H9 (cell line): ENCODE measurements around the gene SLC7A4. TPM values are rescaled to one million over a fixed set of nuclear protein-coding genes. Genes with fewer than 3 reads are reported as not detected.
A peak's percentile ranks its signal among the peaks of the same experiment; 100 is the strongest.

Experiments
- DNase-seq: peaks from one replicate; pipeline ENCODE4 v3.0.0-alpha.2; 2017
- H2AFZ ChIP-seq: one replicate; pipeline ENCODE4 v1.6.1; 2013; ENCODE audit warnings: mild to moderate bottlenecking, low read length, control low read depth, moderate library complexity
- H2AK5ac ChIP-seq: 2 replicates; pipeline ENCODE4 v1.6.1; 2013; ENCODE audit warnings: low read length, control low read depth, mixed read lengths; ENCODE audit not compliant: insufficient read length
- H2BK120ac ChIP-seq: one replicate; pipeline ENCODE4 v1.6.1; 2013; ENCODE audit warnings: low read depth, mild to moderate bottlenecking, low read length, control low read depth, inconsistent platforms; ENCODE audit not compliant: poor library complexity, severe bottlenecking
- H2BK12ac ChIP-seq: 2 replicates; pipeline ENCODE4 v1.6.1; 2013; ENCODE audit warnings: low read length, control low read depth, mixed read lengths, low read depth; ENCODE audit not compliant: insufficient read length
- H2BK15ac ChIP-seq: 2 replicates; pipeline ENCODE4 v1.6.1; 2013; ENCODE audit warnings: low read depth, low read length, control low read depth
- H2BK20ac ChIP-seq: one replicate; pipeline ENCODE4 v1.6.1; 2013; ENCODE audit warnings: low read depth, mild to moderate bottlenecking, low read length, control low read depth, inconsistent platforms; ENCODE audit not compliant: poor library complexity, severe bottlenecking
- H2BK5ac ChIP-seq: 2 replicates; pipeline ENCODE4 v1.6.1; 2013; ENCODE audit warnings: low read length, control low read depth, mixed read lengths; ENCODE audit not compliant: insufficient read length
- H3K14ac ChIP-seq: 2 replicates; pipeline ENCODE4 v1.6.1; 2013; ENCODE audit warnings: low read length, control low read depth; ENCODE audit not compliant: insufficient read depth
- H3K18ac ChIP-seq: 2 replicates; pipeline ENCODE4 v1.6.1; 2013; ENCODE audit warnings: low read depth, mild to moderate bottlenecking, mixed read lengths, low read length, control low read depth; ENCODE audit not compliant: insufficient read length
- H3K23ac ChIP-seq: 2 replicates; pipeline ENCODE4 v1.6.1; 2013; ENCODE audit warnings: low read length, control low read depth, mixed read lengths, low read depth; ENCODE audit not compliant: insufficient read length
- H3K23me2 ChIP-seq: 2 replicates; pipeline ENCODE4 v1.6.1; 2013; ENCODE audit warnings: low read depth, mild to moderate bottlenecking, mixed read lengths, low read length, control low read depth; ENCODE audit not compliant: insufficient read length, poor library complexity, severe bottlenecking
- H3K27ac ChIP-seq: 2 replicates; pipeline ENCODE4 v1.5.1; 2013; ENCODE audit warnings: low read length, control low read depth, mixed read lengths, low read depth; ENCODE audit not compliant: insufficient read length
- H3K27me3 ChIP-seq: 2 replicates; pipeline ENCODE4 v1.6.1; 2013; ENCODE audit warnings: low read length, control low read depth, inconsistent platforms; ENCODE audit not compliant: insufficient read depth
- H3K4ac ChIP-seq: 2 replicates; pipeline ENCODE4 v1.6.1; 2013; ENCODE audit warnings: low read depth, mild to moderate bottlenecking, control low read depth, inconsistent platforms, low read length, moderate library complexity
- H3K4me1 ChIP-seq: 2 replicates; pipeline ENCODE4 v1.6.1; 2013; ENCODE audit warnings: low read length, control low read depth, inconsistent platforms; ENCODE audit not compliant: insufficient read depth
- H3K4me2 ChIP-seq: 2 replicates; pipeline ENCODE4 v1.6.1; 2013; ENCODE audit warnings: low read length, control low read depth, mixed read lengths; ENCODE audit not compliant: insufficient read length, insufficient read depth
- H3K56ac ChIP-seq: 2 replicates; pipeline ENCODE4 v1.6.1; 2013; ENCODE audit warnings: low read depth, mild to moderate bottlenecking, mixed read lengths, low read length, control low read depth; ENCODE audit not compliant: insufficient read length
- H3K79me1 ChIP-seq: 2 replicates; pipeline ENCODE4 v1.6.1; 2013; ENCODE audit warnings: low read depth, mild to moderate bottlenecking, moderate library complexity, low read length, control low read depth, inconsistent platforms; ENCODE audit not compliant: insufficient read depth, poor library complexity, severe bottlenecking
- H3K79me2 ChIP-seq: 2 replicates; pipeline ENCODE4 v1.6.1; 2013; ENCODE audit warnings: low read length, control low read depth, inconsistent platforms; ENCODE audit not compliant: insufficient read depth
- H3K9ac ChIP-seq: 2 replicates; pipeline ENCODE4 v1.6.1; 2013; ENCODE audit warnings: low read length, control low read depth, mixed read lengths; ENCODE audit not compliant: insufficient read length; ENCODE audit errors: extremely low read depth
- H3K9me3 ChIP-seq: one replicate; pipeline ENCODE4 v1.6.1; 2013; ENCODE audit warnings: low read depth, low read length, inconsistent platforms; ENCODE audit not compliant: control insufficient read depth
- H3T11ph ChIP-seq: one replicate; pipeline ENCODE4 v1.6.1; 2013; ENCODE audit warnings: mild to moderate bottlenecking, low read length, control low read depth, inconsistent platforms
- H4K20me1 ChIP-seq: one replicate; pipeline ENCODE4 v1.6.1; 2013; ENCODE audit not compliant: control insufficient read depth, insufficient read length, insufficient read depth
- H4K5ac ChIP-seq: 2 replicates; pipeline ENCODE4 v1.6.1; 2013; ENCODE audit warnings: low read depth, mild to moderate bottlenecking, mixed read lengths, low read length, control low read depth; ENCODE audit not compliant: insufficient read length
- H4K8ac ChIP-seq: replicated peaks from 2 replicates; pipeline ENCODE4 v1.6.1; 2013; ENCODE audit warnings: low read length, control low read depth, mixed read lengths, low read depth; ENCODE audit not compliant: insufficient read length
- H4K91ac ChIP-seq: 2 replicates; pipeline ENCODE4 v1.6.1; 2013; ENCODE audit warnings: low read depth, mild to moderate bottlenecking, moderate library complexity, mixed read lengths, low read length, control low read depth; ENCODE audit not compliant: insufficient read length
- H3K27ac Mint-ChIP-seq, 3 experiments: 2 replicates in 2 of 3; 3 replicates in 1 of 3; pipeline ENCODE4 v1.8.0; 2020 to 2021; ENCODE audit warnings: mixed read lengths in 3 of 3, mild to moderate bottlenecking in 1 of 3, moderate library complexity in 1 of 3
- H3K27me3 Mint-ChIP-seq: 2 replicates; pipeline ENCODE4 v1.8.0; 2021; ENCODE audit warnings: low read depth, mild to moderate bottlenecking, moderate library complexity, mixed read lengths
- H3K36me3 Mint-ChIP-seq, 3 experiments: 2 replicates in 2 of 3; 3 replicates in 1 of 3; pipeline ENCODE4 v1.8.0; 2020 to 2021; ENCODE audit warnings: low read depth in 3 of 3, mixed read lengths in 3 of 3; ENCODE audit not compliant: insufficient read depth in 1 of 3
- H3K4me1 Mint-ChIP-seq, 2 experiments: 2 replicates each; pipeline ENCODE4 v1.8.0; 2020; ENCODE audit warnings: mixed read lengths in 2 of 2
- H3K4me3 Mint-ChIP-seq, 2 experiments: 2 replicates in 1 of 2; 3 replicates in 1 of 2; pipeline ENCODE4 v1.8.0; 2020 to 2021; ENCODE audit warnings: mild to moderate bottlenecking in 2 of 2, mixed read lengths in 2 of 2, moderate library complexity in 1 of 2
- H3K9me3 Mint-ChIP-seq, 2 experiments: 2 replicates in 1 of 2; 3 replicates in 1 of 2; pipeline ENCODE4 v1.8.0; 2020; ENCODE audit warnings: mild to moderate bottlenecking in 2 of 2, mixed read lengths in 2 of 2, moderate library complexity in 1 of 2
- CTCF ChIP-seq: fragments of 200-600 bp; sonication (generic); conservative IDR thresholded peaks from 3 replicates; pipeline ENCODE4 v1.8.0; 2021; ENCODE audit warnings: antibody characterized with exemption, mild to moderate bottlenecking
- WGBS: extraction: QIAGEN DNeasy Blood & Tissue Kit; methylation state at CpG from one replicate; pipeline ENCODE4 v1.1.7; 2013; ENCODE audit warnings: missing lambda C conversion rate, low lambda C conversion rate, mixed read lengths; ENCODE audit not compliant: insufficient read length; ENCODE audit errors: extremely low coverage; 5-methylcytosine and 5-hydroxymethylcytosine counted together
- total RNA-seq: library from RNA; stranded (reverse); gene quantifications from 2 replicates; pipeline ENCODE4 v1.2.1, GENCODE V29; 2021

SLC7A4 gene
- total RNA-seq, 1 experiment from 2014 or later = 0.09 TPM

- no peak overlapping the region for H3K4ac ChIP-seq
- H4K20me1 ChIP-seq = no peaks in the 10 kb centered on the region
- H3K27ac Mint-ChIP-seq = no peak overlapping the region; a peak in 1 of 7 replicates
- no peak overlapping the region for H3K56ac ChIP-seq
- H4K5ac ChIP-seq = no peak overlapping the region
- peaks cover 10 to 24% of the 10 kb centered on the region in 2 experiments for H3K4me1 Mint-ChIP-seq
- no peak overlapping the region for H2BK15ac ChIP-seq
- H2BK20ac ChIP-seq = no peak overlapping the region
- H3K9ac ChIP-seq = no peak overlapping the region
- no peaks in the 10 kb centered on the region for H3K23me2 ChIP-seq
- H2BK120ac ChIP-seq = no peak overlapping the region
- no peak overlapping the region for H3T11ph ChIP-seq
- peaks cover 3% of the 10 kb centered on the region; the same call in 1 of the 2 replicates for H3K27me3 ChIP-seq
- no peak overlapping the region for H3K18ac ChIP-seq
- H3K27ac ChIP-seq = no peak overlapping the region
- H3K23ac ChIP-seq = no peak overlapping the region
- no peak overlapping the region for H2BK5ac ChIP-seq
- H4K91ac ChIP-seq = no peak overlapping the region
- H4K8ac ChIP-seq = no peak overlapping the region
- DNase-seq = peak; percentile 26
- TF ChIP-seq CTCF = no peak
- H3K79me1 ChIP-seq = no peaks in the 10 kb centered on the region
- H2AFZ ChIP-seq = no peak overlapping the region
- H3K9me3 Mint-ChIP-seq = no peaks in the 10 kb centered on the region
- H3K4me1 ChIP-seq = no peaks in the 10 kb centered on the region; the same call in 1 of the 2 replicates
- H2AK5ac ChIP-seq = no peak overlapping the region
- no peaks in the 10 kb centered on the region for H3K9me3 ChIP-seq
- no peak overlapping the region for H3K4me2 ChIP-seq
- H3K27me3 Mint-ChIP-seq = peaks cover 36% of the 10 kb centered on the region
- WGBS = no CpG with 5 or more reads among the region's 13 CpGs
- no peak overlapping the region for H3K4me3 Mint-ChIP-seq
- H2BK12ac ChIP-seq = no peak overlapping the region
- no peak overlapping the region; the same call in 1 of the 2 replicates for H3K14ac ChIP-seq
- no peaks in the 10 kb centered on the region for H3K79me2 ChIP-seq
- no peaks in the 10 kb centered on the region for H3K36me3 Mint-ChIP-seq
These were observed 3.8 kb downstream of the SLC7A4 start for GRCh38 chr22:21028277-21029251.
